Measurements from ENCODE around the gene CPXM1.

Gene CPXM1

GRCh38 chr20:2807019-2807418 lies 6.6 kb upstream of the CPXM1 start:
- TF ChIP-seq CTCF (IDR thresholded peaks at IDR 0.05; ENCODE audit: low read length, missing control alignments), result no peak
- DNase-seq (ENCODE audit: low read depth), result no peak
- H3K4me3 ChIP-seq (replicated peaks; ENCODE audit: low read depth, low read length), result no peak overlapping the region

DNA sequence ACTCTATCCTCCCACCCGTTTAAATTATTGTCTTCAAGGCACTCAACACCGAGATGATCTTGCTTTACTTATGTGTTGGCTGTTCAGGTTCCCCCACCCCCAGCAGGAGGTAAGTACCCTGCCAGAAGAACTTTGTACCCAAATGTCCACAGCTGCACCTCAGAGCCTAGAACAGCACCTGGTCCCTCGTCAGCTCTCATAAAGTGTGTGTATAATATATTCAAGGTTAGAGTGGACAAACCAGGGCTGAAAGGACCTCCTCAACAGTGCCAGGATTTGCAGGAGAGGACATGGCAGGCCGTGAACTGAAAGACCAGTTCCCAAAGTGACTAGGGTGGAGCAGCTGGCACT lies 5.9 kb upstream of the CPXM1 start:
- DNase-seq (ENCODE audit: low read depth), result no peak
- no peak overlapping the region for H3K4me3 ChIP-seq (replicated peaks; ENCODE audit: low read depth, low read length)
- TF ChIP-seq CTCF (IDR thresholded peaks at IDR 0.05; ENCODE audit: low read length, missing control alignments), result no peak

DNA sequence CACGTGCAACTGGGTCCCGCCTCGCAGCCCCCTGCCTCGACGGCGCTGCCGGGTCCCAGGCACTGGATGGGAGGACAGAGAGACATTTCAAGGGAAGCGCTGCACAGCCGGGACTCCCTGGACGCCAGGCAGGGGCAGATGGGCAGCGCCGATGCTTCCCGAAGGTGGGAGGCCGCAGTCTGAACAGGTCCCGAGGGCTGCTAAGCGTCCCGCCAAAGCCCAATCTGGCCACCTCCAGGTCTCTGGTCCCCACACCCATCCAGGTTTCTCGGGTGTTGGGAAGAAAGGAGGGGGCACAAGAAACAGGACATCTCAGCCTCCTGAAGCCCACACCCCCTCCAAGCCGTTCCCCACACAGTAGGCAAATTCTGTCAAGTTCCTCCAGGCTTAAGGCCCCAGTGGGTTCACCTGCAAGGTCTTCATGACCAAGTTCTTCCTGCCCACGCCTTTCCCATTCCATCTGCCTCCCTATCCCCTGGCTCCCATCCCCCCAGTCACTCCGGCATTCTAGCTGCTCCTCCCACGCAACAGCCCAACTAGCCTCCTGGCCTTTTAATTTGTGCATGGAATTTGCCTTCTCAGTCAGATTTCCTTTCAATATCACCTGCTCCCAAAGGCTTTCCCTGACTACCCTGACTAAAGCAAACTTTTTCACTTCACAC lies 5.4 kb upstream of the CPXM1 start:
- TF ChIP-seq CTCF (IDR thresholded peaks at IDR 0.05; ENCODE audit: low read length, missing control alignments), result no peak
- no peak overlapping the region for H3K4me3 ChIP-seq (replicated peaks; ENCODE audit: low read depth, low read length)
- DNase-seq (ENCODE audit: low read depth), result peak; percentile 11

DNA sequence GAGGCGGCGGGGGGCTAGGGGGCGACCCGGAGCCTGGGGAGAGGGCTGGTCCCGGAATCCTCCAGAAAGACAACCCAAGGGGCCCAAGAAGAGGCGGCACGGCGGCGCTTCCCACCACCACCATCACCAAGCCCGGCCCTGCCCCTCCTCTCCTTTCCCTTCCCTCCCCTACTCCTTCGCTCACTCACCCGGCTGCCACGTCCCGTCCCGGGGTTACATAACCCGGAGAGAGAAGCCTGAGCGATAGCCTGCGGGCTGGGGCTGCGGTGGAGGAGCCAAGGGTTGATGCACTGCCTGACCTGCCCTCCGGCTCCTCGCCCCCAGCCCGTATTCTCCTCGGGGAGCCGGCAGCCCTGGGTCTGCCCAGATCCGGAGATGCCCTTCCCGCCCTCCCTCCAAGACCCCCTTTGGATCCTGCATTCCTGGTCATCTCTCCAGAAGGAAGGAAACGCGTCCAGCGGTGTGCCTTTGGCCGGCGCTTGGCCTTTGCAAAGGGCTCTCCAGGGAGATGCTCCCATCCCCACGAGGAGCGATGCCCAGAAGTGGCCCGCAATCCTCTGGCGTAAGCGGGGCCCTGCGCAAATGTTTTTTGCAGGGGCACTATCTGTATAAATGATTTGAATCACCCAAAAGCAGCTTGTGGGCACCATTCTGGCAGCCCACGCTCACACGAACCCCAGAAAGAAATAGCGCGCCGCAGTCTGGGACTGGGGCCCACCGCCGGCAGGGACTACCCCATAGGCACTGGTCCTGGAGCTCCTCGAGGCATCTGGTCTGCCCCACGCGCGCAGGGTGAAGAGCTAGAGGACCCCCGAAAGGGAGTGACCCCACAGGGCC lies 4.6 kb upstream of the CPXM1 start:
- peak; percentile 15 for DNase-seq (ENCODE audit: low read depth)
- TF ChIP-seq CTCF (IDR thresholded peaks at IDR 0.05; ENCODE audit: low read length, missing control alignments), result no peak
- no peak overlapping the region for H3K4me3 ChIP-seq (replicated peaks; ENCODE audit: low read depth, low read length)

GRCh38 chr20:2804041-2804828 lies 3.8 kb upstream of the CPXM1 start:
- DNase-seq (ENCODE audit: low read depth), result no peak
- no peak for TF ChIP-seq CTCF (IDR thresholded peaks at IDR 0.05; ENCODE audit: low read length, missing control alignments)
- H3K4me3 ChIP-seq (replicated peaks; ENCODE audit: low read depth, low read length), result no peak overlapping the region

DNA sequence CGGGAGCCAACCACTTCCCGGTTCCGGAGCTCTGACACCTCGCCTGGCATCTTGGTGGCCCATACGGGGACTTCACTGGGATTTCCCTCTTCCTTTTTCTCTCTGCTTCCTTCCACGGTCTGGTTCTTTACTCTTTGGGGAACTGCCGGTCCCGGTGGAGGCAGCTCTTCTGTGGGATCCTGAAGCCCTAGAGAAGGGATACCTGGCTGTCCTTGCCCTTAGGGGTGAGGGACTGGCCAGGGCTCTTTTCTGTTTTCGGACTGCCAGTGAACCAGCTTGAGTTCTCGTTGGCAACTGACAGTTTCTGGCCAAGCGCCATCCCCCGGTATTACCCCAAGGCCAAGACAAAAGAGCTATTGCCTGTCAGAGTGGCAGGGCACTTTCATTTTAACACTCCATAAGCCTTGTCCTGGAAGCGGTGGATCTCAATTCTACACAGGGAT lies 880 bp upstream of the CPXM1 start:
- no peak for TF ChIP-seq CTCF (IDR thresholded peaks at IDR 0.05; ENCODE audit: low read length, missing control alignments)
- no peak for DNase-seq (ENCODE audit: low read depth)
- no peak overlapping the region for H3K4me3 ChIP-seq (replicated peaks; ENCODE audit: low read depth, low read length)

All from fibroblast of pulmonary artery (primary cell).